ENCODE data around the gene AHI1.
"Not testable (repeated sequence)": the region's sequence is repeated elsewhere in the genome, so short reads cannot be mapped to it uniquely, and the experiment has no call there.

AHI1 gene

GRCh38 chr6:135353113-135353512, 144.4 kb downstream of the AHI1 start:
- ATAC-seq (ENCODE audit: low read depth) (no peak), DNase-seq (ENCODE audit: low spot score) (no peak)
- Histone ChIP-seq H3K36me3 (ENCODE audit: low read depth) (no peaks in the 10 kb centered on the region), H3K27me3 (ENCODE audit: insufficient read depth, poor library complexity, severe bottlenecking) (no peaks in the 10 kb centered on the region), H3K27ac (ENCODE audit: poor library complexity, severe bottlenecking) (no peak overlapping the region), H3K4me1 (ENCODE audit: insufficient read depth, poor library complexity, severe bottlenecking) (peaks cover 9% of the 10 kb centered on the region), H3K9me3 (ENCODE audit: severe bottlenecking) (no peaks in the 10 kb centered on the region), H3K4me3 (ENCODE audit: severe bottlenecking) (no peak overlapping the region)
- TF ChIP-seq CTCF (IDR thresholded peaks at IDR 0.05; ENCODE audit: poor library complexity, severe bottlenecking) = no peak

- TF ChIP-seq CTCF (IDR thresholded peaks at IDR 0.05; ENCODE audit: poor library complexity, severe bottlenecking) = no peak
- Histone ChIP-seq H3K9me3 (ENCODE audit: severe bottlenecking) (no peaks in the 10 kb centered on the region), H3K4me3 (ENCODE audit: severe bottlenecking) (no peak overlapping the region), H3K27ac (ENCODE audit: poor library complexity, severe bottlenecking) (no peak overlapping the region), H3K27me3 (ENCODE audit: insufficient read depth, poor library complexity, severe bottlenecking) (no peaks in the 10 kb centered on the region), H3K4me1 (ENCODE audit: insufficient read depth, poor library complexity, severe bottlenecking) (no peaks in the 10 kb centered on the region), H3K36me3 (ENCODE audit: low read depth) (no peaks in the 10 kb centered on the region)
- ATAC-seq (ENCODE audit: low read depth) (no peak), DNase-seq (ENCODE audit: low spot score) (no peak)
Observed at GRCh38 chr6:135351635-135352034, 145.9 kb downstream of the AHI1 start.

- no peak for ATAC-seq (ENCODE audit: low read depth)
Observed at GRCh38 chr6:135347887-135348286, 149.7 kb downstream of the AHI1 start.

GRCh38 chr6:135346747-135347146, 150.8 kb downstream of the AHI1 start:
- Histone ChIP-seq H3K27me3 (ENCODE audit: insufficient read depth, poor library complexity, severe bottlenecking) (no peaks in the 10 kb centered on the region), H3K36me3 (ENCODE audit: low read depth) (no peaks in the 10 kb centered on the region), H3K9me3 (ENCODE audit: severe bottlenecking) (no peaks in the 10 kb centered on the region), H3K4me1 (ENCODE audit: insufficient read depth, poor library complexity, severe bottlenecking) (no peaks in the 10 kb centered on the region), H3K4me3 (ENCODE audit: severe bottlenecking) (no peak overlapping the region), H3K27ac (ENCODE audit: poor library complexity, severe bottlenecking) (no peak overlapping the region)
- no peak for ATAC-seq (ENCODE audit: low read depth)
- DNase-seq (ENCODE audit: low spot score) = no peak
- no peak for TF ChIP-seq CTCF (IDR thresholded peaks at IDR 0.05; ENCODE audit: poor library complexity, severe bottlenecking)

More at GRCh38 chr6:135347887-135348286, 149.7 kb downstream of the AHI1 start:
- no peaks in the 10 kb centered on the region for H3K27me3 ChIP-seq (ENCODE audit: insufficient read depth, poor library complexity, severe bottlenecking)
- no peak for DNase-seq (ENCODE audit: low spot score)
- H3K4me1 ChIP-seq (ENCODE audit: insufficient read depth, poor library complexity, severe bottlenecking) = no peaks in the 10 kb centered on the region
- no peaks in the 10 kb centered on the region for H3K36me3 ChIP-seq (ENCODE audit: low read depth)
- H3K9me3 ChIP-seq (ENCODE audit: severe bottlenecking) = no peaks in the 10 kb centered on the region
- no peak overlapping the region for H3K27ac ChIP-seq (ENCODE audit: poor library complexity, severe bottlenecking)
- TF ChIP-seq CTCF (IDR thresholded peaks at IDR 0.05; ENCODE audit: poor library complexity, severe bottlenecking) = no peak
- no peak overlapping the region for H3K4me3 ChIP-seq (ENCODE audit: severe bottlenecking)

- no peak for DNase-seq (ENCODE audit: low spot score)
- ATAC-seq (ENCODE audit: low read depth) = no peak
- Histone ChIP-seq H3K4me3 (ENCODE audit: severe bottlenecking) (no peak overlapping the region), H3K27ac (ENCODE audit: poor library complexity, severe bottlenecking) (no peak overlapping the region), H3K27me3 (ENCODE audit: insufficient read depth, poor library complexity, severe bottlenecking) (no peaks in the 10 kb centered on the region), H3K4me1 (ENCODE audit: insufficient read depth, poor library complexity, severe bottlenecking) (no peaks in the 10 kb centered on the region), H3K36me3 (ENCODE audit: low read depth) (no peaks in the 10 kb centered on the region), H3K9me3 (ENCODE audit: severe bottlenecking) (no peaks in the 10 kb centered on the region)
- TF ChIP-seq CTCF (IDR thresholded peaks at IDR 0.05; ENCODE audit: poor library complexity, severe bottlenecking) = no peak
Observed at GRCh38 chr6:135344526-135344925, 153.0 kb downstream of the AHI1 start.

- not testable (repeated sequence) for H3K27me3 ChIP-seq (ENCODE audit: insufficient read depth, poor library complexity, severe bottlenecking); H3K27ac ChIP-seq (ENCODE audit: poor library complexity, severe bottlenecking); H3K4me3 ChIP-seq (ENCODE audit: severe bottlenecking); DNase-seq (ENCODE audit: low spot score); H3K9me3 ChIP-seq (ENCODE audit: severe bottlenecking); H3K36me3 ChIP-seq (ENCODE audit: low read depth); ATAC-seq (ENCODE audit: low read depth); H3K4me1 ChIP-seq (ENCODE audit: insufficient read depth, poor library complexity, severe bottlenecking)
Observed at GRCh38 chr6:135339920-135340319, 157.6 kb downstream of the AHI1 start.
